GM12865 (cell line): ENCODE data around the gene PLEKHA4.
A peak's percentile ranks its signal among the peaks of the same experiment; 100 is the strongest.

ENCODE experiments used
- DNase-seq: peaks from one replicate; pipeline ENCODE4 v3.0.0; 2010; ENCODE audit warnings: low read depth
- H3K4me3 ChIP-seq: 2 replicates; pipeline ENCODE4 v1.5.1; 2011; ENCODE audit warnings: mild to moderate bottlenecking, low read depth, low read length, control low read depth
- TF ChIP-seq, protein P1 (sequence below): IDR thresholded peaks from 2 replicates; pipeline ENCODE4 v1.5.1; 2011; ENCODE audit warnings: low read length, control low read depth, low read depth, inconsistent platforms; ENCODE audit not compliant: insufficient read depth; ENCODE audit errors: missing control alignments

The PLEKHA4 gene

DNA sequence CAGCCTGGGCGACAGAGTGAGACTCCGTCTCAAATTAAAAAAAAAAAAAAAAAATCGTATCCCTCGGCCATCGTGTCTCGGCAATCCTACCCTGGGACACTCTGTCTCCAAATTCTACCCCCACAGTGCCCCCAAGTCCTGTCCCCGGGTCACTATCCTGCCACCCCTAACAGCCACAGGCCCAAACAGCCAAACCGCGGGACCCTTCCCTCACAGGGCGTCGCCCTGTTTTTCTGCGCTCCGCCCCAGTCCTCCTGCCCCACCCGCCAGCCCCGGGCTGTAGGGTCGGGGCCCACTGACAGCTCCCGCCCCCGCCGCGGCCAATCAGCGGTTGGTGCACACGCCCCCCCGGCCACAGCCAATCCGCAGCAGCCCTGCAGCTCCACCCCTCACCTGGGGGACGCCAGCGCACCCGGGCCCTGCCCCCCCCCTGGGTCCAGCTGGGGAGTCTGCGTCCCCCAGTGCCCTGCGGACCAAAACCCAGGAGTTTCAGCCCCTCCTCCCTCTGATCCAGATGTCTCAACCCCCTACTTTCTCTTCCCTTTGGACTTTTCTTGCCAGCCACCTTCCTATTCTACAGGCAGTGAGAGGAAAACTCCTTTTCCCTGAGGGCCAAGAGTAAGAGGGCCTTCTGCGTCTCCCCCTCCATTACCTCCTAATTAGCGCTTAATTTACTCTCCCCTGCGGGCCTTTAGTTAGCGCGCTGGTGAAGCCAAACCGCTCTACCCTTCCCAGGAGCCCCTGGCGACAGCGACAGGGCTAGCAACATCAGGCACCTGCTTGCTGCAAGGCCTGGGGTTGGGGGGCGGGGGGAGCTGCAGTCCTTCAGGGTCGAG is 56.1 kb downstream of the PLEKHA4 start:
- peak overlapping the region; percentile 67 for H3K4me3 ChIP-seq
- DNase-seq = peak; percentile 89

DNA sequence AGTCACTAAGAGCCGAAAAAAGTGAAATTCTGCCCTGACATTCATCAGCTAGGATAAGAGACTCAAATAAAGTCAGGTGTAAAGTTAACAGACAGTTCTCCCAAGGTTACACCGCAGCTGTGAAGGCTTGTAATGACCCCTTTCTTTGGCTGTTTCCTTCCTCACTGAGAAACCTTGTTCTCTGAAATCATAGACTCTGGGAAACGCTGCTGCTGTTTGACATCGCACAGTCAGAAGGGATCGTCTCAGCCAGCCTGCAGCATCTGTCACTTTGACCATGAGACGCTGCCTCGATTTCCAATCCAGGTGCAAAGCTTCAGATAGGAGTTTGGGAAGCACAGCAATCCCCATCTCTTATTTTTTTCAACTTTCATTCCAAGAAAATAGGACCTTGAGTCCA is 58.3 kb downstream of the PLEKHA4 start:
- no peak for DNase-seq
- H3K4me3 ChIP-seq = peak overlapping the region; percentile 67
- TF ChIP-seq, protein P1, sequence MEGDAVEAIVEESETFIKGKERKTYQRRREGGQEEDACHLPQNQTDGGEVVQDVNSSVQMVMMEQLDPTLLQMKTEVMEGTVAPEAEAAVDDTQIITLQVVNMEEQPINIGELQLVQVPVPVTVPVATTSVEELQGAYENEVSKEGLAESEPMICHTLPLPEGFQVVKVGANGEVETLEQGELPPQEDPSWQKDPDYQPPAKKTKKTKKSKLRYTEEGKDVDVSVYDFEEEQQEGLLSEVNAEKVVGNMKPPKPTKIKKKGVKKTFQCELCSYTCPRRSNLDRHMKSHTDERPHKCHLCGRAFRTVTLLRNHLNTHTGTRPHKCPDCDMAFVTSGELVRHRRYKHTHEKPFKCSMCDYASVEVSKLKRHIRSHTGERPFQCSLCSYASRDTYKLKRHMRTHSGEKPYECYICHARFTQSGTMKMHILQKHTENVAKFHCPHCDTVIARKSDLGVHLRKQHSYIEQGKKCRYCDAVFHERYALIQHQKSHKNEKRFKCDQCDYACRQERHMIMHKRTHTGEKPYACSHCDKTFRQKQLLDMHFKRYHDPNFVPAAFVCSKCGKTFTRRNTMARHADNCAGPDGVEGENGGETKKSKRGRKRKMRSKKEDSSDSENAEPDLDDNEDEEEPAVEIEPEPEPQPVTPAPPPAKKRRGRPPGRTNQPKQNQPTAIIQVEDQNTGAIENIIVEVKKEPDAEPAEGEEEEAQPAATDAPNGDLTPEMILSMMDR = no peak

More for the DNA sequence above, 56.1 kb downstream of the PLEKHA4 start:
- TF ChIP-seq, protein P1 = no peak

GRCh38 chr19:48807590-48808308 is 60.7 kb downstream of the PLEKHA4 start:
- no peak for DNase-seq
- TF ChIP-seq, protein P1 = no peak
- no peak overlapping the region for H3K4me3 ChIP-seq

DNA sequence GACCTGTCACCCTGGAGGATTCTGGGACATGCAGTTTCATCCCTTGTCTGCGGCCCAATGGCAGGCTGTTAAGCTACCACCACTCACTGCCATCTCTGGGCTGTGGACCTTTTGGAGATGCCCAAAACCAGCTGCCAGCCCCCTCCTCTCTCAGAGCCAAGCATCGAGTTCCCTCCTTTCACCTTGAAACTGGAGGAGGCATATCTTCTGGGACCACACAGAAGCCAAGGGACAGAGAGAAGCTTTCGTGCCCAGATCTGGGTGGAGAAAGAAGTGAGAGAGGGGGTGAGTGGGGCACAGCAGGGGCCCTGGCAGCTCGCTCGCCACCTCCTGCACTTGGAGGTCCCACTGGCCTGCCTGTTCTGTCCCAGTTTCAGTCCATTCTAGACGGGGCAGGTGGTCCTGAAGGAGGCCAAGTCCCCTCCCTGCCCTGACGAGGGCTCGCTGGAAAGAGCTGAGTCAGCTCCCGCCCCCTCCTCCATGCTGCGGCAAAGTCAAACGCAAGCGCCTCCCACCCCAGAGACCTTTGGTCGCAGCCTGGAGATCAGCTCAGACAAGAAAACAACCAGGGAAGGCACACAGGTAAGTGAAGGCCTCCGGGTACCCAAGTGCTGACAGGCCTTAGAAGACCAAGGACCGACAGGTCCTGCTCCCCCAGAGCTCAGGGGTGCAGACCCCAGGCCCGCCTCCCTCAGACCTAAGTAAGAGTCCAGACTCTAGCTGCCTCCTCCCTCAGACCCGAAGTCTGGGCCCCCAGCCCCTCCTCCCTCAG is 61.4 kb downstream of the PLEKHA4 start:
- no peak overlapping the region for H3K4me3 ChIP-seq
- peak; percentile 70 for DNase-seq
- TF ChIP-seq, protein P1 = no peak

DNA sequence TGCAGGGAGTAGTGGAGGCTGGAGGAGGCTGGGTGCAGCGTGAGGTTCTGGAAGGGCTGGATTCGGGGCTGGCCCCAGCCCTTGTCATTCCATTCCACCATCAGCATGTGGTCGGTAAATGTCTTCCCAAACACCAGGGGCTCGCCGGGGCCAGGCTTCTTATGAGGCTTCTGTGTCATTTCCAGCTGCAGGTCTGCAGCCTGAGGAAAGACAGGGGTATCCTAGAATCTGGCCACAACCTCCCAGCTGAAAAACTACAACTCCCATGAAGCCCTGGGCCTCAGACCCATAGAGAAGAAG is 61.9 kb downstream of the PLEKHA4 start:
- TF ChIP-seq, protein P1 = no peak
- no peak overlapping the region for H3K4me3 ChIP-seq
- no peak for DNase-seq

DNA sequence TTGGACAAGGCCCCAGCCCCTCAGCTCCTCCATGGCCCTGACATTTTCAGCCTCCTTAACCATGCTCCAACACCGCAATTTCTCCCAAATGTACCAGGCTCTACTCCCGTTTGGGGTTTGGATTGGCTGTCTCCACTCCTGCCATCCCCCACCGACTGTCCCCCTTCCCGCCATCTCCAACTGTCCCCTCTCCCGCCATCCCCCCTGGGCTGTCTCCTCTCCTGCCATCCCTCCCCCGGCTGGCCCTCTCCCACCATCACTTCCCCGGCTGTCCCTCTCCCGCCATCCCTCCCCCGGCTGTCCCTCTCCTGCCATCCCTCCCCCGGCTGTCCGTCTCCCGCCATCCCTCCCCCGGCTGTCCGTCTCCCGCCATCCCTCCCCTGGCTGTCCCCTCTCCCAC is 63.0 kb downstream of the PLEKHA4 start:
- no peak for DNase-seq
- TF ChIP-seq, protein P1 = no peak
- no peak overlapping the region for H3K4me3 ChIP-seq
